Measurements from ENCODE around the gene COX6B2. TPM values are rescaled to one million over a fixed set of nuclear protein-coding genes. Genes with fewer than 3 reads are reported as not detected.

COX6B2 gene
- total and polyA plus RNA-seq, 2 donors (not counting 1 experiment from before 2014, with no cell fraction given): 0.14 to 0.17 TPM

DNA sequence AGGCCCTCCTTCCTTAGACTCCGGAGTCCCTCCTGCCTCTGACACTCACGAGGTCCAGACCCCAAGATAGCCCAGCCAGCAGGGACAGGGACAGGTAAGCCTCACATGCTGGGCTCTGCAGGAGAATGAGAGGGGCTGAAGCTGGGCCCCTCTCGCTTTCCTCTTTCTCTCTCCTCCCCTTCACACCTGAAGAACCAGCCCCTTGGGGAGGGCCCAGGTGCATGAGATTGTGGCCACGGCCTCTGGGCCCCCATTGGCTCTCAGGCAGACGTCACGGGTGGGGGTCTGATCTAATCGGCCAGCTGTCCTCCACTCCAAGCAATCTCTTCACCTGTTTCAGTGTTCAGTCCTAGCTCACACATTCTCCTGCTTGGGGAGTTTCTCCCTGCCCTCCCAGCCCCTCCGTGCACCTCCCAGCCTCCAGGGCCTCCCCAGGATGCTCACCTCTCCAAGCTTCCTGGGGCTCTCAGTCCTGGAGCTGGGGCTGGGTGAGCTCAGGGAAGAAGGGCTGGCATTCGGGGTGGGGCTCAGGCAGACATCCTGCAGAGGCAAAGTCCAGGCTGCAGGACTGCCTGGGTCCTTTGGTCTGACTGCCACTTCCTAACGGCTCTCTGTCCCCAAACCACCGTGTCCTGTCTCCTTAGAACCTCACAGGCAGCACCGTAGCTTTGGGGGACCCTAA, 32.2 kb downstream of the COX6B2 start:
- peaks cover 5% of the 10 kb centered on the region for H3K27me3 ChIP-seq (ENCODE audit: control insufficient read depth, insufficient read depth, low read length)
- H4K20me1 ChIP-seq (ENCODE audit: control insufficient read depth, extremely low read depth, insufficient read depth, low read length): no peaks in the 10 kb centered on the region
- no peaks in the 10 kb centered on the region for H3K36me3 ChIP-seq (ENCODE audit: control insufficient read depth, insufficient read depth, low read length)
- no peak overlapping the region for H2AFZ ChIP-seq (ENCODE audit: low read length)
- no peaks in the 10 kb centered on the region for H3K79me2 ChIP-seq (ENCODE audit: control insufficient read depth, insufficient read depth, low read length)
- H3K4me2 ChIP-seq (ENCODE audit: extremely low read depth, insufficient read depth, low read length): no peak overlapping the region
- H3K4me3 ChIP-seq (replicated peaks in 1 of 4; ENCODE audit: control extremely low read depth in 1 of 4, insufficient read depth in 1 of 4, low read depth in 3 of 4, low read length in 4 of 4): no peak overlapping the region
- no peaks in the 10 kb centered on the region for H3K4me1 ChIP-seq (ENCODE audit: control insufficient read depth, extremely low read depth, insufficient read depth, low read length)
- H3K27ac ChIP-seq (ENCODE audit: insufficient read depth, low read length): no peak overlapping the region
- H3K9ac ChIP-seq (ENCODE audit: insufficient read depth, low read length): no peak overlapping the region
- DNase-seq (ENCODE audit: low read depth in 2 of 2): no peak
- no peaks in the 10 kb centered on the region for H3K9me3 ChIP-seq (ENCODE audit: control insufficient read depth, insufficient read depth, low read depth, low read length)
- TF ChIP-seq EZH2 (IDR thresholded peaks at IDR 0.05; ENCODE audit: low read length, missing control alignments): no peak
- TF ChIP-seq, protein P1, sequence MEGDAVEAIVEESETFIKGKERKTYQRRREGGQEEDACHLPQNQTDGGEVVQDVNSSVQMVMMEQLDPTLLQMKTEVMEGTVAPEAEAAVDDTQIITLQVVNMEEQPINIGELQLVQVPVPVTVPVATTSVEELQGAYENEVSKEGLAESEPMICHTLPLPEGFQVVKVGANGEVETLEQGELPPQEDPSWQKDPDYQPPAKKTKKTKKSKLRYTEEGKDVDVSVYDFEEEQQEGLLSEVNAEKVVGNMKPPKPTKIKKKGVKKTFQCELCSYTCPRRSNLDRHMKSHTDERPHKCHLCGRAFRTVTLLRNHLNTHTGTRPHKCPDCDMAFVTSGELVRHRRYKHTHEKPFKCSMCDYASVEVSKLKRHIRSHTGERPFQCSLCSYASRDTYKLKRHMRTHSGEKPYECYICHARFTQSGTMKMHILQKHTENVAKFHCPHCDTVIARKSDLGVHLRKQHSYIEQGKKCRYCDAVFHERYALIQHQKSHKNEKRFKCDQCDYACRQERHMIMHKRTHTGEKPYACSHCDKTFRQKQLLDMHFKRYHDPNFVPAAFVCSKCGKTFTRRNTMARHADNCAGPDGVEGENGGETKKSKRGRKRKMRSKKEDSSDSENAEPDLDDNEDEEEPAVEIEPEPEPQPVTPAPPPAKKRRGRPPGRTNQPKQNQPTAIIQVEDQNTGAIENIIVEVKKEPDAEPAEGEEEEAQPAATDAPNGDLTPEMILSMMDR (conservative IDR thresholded peaks at IDR 0.05 in 1 of 2, IDR thresholded peaks at IDR 0.05 in 1 of 2; ENCODE audit: low read depth in 1 of 2, low read length in 2 of 2): no peak

GRCh38 chr19:55321466-55322137, 32.9 kb downstream of the COX6B2 start:
- Histone ChIP-seq H3K27me3 (ENCODE audit: control insufficient read depth, insufficient read depth, low read length) (peaks cover 5% of the 10 kb centered on the region), H4K20me1 (ENCODE audit: control insufficient read depth, extremely low read depth, insufficient read depth, low read length) (no peaks in the 10 kb centered on the region), H3K4me2 (ENCODE audit: extremely low read depth, insufficient read depth, low read length) (no peak overlapping the region), H3K4me3 (replicated peaks in 1 of 4; ENCODE audit: control extremely low read depth in 1 of 4, insufficient read depth in 1 of 4, low read depth in 3 of 4, low read length in 4 of 4) (no peak overlapping the region), H3K36me3 (ENCODE audit: control insufficient read depth, insufficient read depth, low read length) (no peaks in the 10 kb centered on the region), H3K79me2 (ENCODE audit: control insufficient read depth, insufficient read depth, low read length) (no peaks in the 10 kb centered on the region), H2AFZ (ENCODE audit: low read length) (no peak overlapping the region), H3K9me3 (ENCODE audit: control insufficient read depth, insufficient read depth, low read depth, low read length) (no peaks in the 10 kb centered on the region), H3K4me1 (ENCODE audit: control insufficient read depth, extremely low read depth, insufficient read depth, low read length) (no peaks in the 10 kb centered on the region), H3K27ac (ENCODE audit: insufficient read depth, low read length) (no peak overlapping the region), H3K9ac (ENCODE audit: insufficient read depth, low read length) (no peak overlapping the region)
- TF ChIP-seq, protein P1 (conservative IDR thresholded peaks at IDR 0.05 in 1 of 2, IDR thresholded peaks at IDR 0.05 in 1 of 2; ENCODE audit: low read depth in 1 of 2, low read length in 2 of 2): no peak
- TF ChIP-seq EZH2 (IDR thresholded peaks at IDR 0.05; ENCODE audit: low read length, missing control alignments): no peak
- DNase-seq (ENCODE audit: low read depth in 2 of 2): no peak

- H3K9me3 ChIP-seq (ENCODE audit: control insufficient read depth, insufficient read depth, low read depth, low read length): no peaks in the 10 kb centered on the region
- no peak overlapping the region for H3K4me2 ChIP-seq (ENCODE audit: extremely low read depth, insufficient read depth, low read length)
- H3K4me3 ChIP-seq (replicated peaks in 1 of 4; ENCODE audit: control extremely low read depth in 1 of 4, insufficient read depth in 1 of 4, low read depth in 3 of 4, low read length in 4 of 4): no peak overlapping the region
- TF ChIP-seq EZH2 (IDR thresholded peaks at IDR 0.05; ENCODE audit: low read length, missing control alignments): no peak
- TF ChIP-seq, protein P1 (conservative IDR thresholded peaks at IDR 0.05 in 1 of 2, IDR thresholded peaks at IDR 0.05 in 1 of 2; ENCODE audit: low read depth in 1 of 2, low read length in 2 of 2): no peak
- H3K27ac ChIP-seq (ENCODE audit: insufficient read depth, low read length): no peak overlapping the region
- H3K36me3 ChIP-seq (ENCODE audit: control insufficient read depth, insufficient read depth, low read length): no peaks in the 10 kb centered on the region
- no peaks in the 10 kb centered on the region for H4K20me1 ChIP-seq (ENCODE audit: control insufficient read depth, extremely low read depth, insufficient read depth, low read length)
- peaks cover 5% of the 10 kb centered on the region for H3K27me3 ChIP-seq (ENCODE audit: control insufficient read depth, insufficient read depth, low read length)
- no peak overlapping the region for H3K9ac ChIP-seq (ENCODE audit: insufficient read depth, low read length)
- no peak for DNase-seq (ENCODE audit: low read depth in 2 of 2)
- no peaks in the 10 kb centered on the region for H3K79me2 ChIP-seq (ENCODE audit: control insufficient read depth, insufficient read depth, low read length)
- no peak overlapping the region for H2AFZ ChIP-seq (ENCODE audit: low read length)
- no peaks in the 10 kb centered on the region for H3K4me1 ChIP-seq (ENCODE audit: control insufficient read depth, extremely low read depth, insufficient read depth, low read length)
These were observed 33.6 kb downstream of the COX6B2 start for GRCh38 chr19:55320844-55321419.
